GM12864 (cell line): Measurements from ENCODE around the gene NELL2.

Experiments used
- DNase-seq: peaks from one replicate; pipeline ENCODE4 v3.0.0-alpha.2; 2011; ENCODE audit warnings: low read depth
- H3K4me3 ChIP-seq: 2 replicates; pipeline ENCODE4 v1.5.1; 2011; ENCODE audit warnings: mild to moderate bottlenecking, low read depth, low read length, control low read depth
- TF ChIP-seq, protein P1 (sequence below): IDR thresholded peaks from 2 replicates; pipeline ENCODE4 v1.5.1; 2011; ENCODE audit warnings: low read depth, mild to moderate bottlenecking, moderate library complexity, low read length, control low read depth, inconsistent platforms; ENCODE audit errors: missing control alignments

NELL2 gene

DNA sequence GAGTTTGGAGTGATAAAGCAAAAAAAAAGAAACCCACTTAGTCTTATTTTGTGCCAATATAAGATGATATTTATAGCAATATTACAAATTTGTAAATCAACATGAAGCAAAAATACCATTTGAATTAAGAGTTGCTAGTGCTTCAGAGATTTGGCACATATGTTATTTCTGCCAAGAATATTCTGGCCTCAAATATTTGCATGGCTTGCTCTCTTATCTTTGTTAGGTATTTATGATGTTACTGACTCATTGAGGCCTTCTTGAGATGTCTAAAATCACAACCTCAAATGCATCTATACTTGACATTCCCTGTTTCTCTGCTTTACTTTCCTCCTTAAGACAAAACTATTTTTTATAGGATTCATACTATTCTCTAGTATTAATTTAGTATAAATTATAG is 301.5 kb downstream of the NELL2 start:
- TF ChIP-seq, protein P1, sequence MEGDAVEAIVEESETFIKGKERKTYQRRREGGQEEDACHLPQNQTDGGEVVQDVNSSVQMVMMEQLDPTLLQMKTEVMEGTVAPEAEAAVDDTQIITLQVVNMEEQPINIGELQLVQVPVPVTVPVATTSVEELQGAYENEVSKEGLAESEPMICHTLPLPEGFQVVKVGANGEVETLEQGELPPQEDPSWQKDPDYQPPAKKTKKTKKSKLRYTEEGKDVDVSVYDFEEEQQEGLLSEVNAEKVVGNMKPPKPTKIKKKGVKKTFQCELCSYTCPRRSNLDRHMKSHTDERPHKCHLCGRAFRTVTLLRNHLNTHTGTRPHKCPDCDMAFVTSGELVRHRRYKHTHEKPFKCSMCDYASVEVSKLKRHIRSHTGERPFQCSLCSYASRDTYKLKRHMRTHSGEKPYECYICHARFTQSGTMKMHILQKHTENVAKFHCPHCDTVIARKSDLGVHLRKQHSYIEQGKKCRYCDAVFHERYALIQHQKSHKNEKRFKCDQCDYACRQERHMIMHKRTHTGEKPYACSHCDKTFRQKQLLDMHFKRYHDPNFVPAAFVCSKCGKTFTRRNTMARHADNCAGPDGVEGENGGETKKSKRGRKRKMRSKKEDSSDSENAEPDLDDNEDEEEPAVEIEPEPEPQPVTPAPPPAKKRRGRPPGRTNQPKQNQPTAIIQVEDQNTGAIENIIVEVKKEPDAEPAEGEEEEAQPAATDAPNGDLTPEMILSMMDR = no peak
- DNase-seq = no peak
- H3K4me3 ChIP-seq = no peak overlapping the region

DNA sequence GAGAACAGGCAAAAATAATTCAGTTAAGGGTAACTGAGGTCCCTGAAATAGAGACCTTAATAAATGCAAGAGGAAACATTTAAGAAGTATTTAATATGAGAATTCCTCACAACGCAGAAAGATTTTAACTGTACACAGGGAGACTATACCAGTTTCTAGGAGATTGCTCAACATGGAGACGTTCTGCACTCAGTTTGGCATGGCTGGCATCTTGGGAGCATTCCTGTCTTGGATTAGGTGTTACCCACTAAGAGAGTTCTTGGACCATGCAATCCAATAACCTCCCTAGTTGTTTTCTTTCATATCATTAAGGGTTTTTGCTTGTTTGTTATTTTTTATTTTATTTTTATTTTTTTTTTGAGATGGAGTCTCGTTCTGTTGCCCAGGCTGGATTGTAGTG is 302.4 kb downstream of the NELL2 start:
- H3K4me3 ChIP-seq = no peak overlapping the region
- TF ChIP-seq, protein P1 = no peak
- no peak for DNase-seq

DNA sequence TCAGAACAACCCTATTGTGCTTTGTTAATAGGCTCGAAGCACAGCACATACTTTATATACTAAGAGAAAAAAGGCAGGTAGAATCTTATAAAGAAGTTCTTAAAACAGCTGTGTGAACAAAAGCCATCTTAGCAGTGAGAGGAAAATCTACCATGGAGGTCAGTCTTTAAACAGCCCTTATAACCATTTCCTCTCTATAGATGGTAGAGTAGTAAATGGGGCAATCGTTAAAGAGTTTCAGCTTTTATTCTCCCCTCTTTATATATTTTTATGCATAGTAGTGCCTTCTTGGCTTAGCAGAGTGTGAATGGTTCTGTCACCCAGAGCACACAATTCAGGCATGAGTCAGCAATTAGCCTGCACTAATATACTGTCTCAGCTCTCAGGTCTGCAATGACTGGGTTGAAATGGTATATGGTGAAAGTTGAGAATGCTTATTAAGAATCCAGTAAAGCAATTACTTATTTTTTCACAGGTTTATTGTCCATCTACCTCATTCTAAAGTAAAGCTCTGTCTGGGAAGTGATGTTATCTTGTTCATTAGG is 305.0 kb downstream of the NELL2 start:
- no peak for DNase-seq
- TF ChIP-seq, protein P1 = no peak
- no peak overlapping the region for H3K4me3 ChIP-seq

DNA sequence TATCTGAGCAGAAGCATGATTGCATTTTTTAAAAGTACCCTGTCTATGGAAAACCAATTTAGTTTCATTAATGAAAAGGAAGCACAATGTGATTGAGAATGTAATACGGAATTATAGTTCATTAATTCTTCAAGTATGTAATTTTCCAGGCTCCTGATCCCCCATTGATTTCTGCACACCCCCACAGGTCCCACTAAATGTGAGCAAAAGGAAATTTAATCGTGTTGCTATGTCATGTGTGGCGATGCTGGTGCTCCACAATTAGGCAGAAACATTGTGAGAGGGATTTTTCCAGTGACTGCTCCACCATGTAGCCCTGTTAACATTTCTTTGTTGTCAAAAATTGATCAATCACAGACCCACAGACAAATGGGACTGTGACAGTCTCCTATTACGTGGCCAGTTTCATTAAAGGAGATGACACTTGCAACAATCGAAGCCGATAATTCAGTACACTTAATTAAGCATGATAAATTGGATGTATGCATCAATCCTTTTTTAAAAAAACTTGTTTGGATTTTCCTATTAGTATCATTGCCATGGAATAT is 306.0 kb downstream of the NELL2 start:
- TF ChIP-seq, protein P1 = no peak
- no peak overlapping the region for H3K4me3 ChIP-seq
- no peak for DNase-seq

DNA sequence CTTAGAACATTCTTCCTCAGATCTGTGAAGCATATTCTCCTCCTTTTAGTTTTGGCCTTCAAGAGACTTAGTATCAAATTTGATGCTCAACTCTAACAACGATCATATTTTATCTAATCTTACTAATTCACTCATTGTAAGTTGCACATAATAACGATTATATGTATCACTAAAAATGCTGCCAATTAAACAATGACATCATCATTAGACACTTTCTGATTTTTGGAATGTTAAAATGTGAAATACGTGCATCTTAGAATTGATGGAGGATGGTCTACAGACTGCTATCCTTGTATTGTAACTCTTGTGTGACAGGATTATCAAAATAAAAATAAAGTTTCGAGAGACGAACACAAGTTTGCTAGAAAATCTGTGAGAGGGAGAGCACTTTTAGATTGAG is 311.0 kb downstream of the NELL2 start:
- TF ChIP-seq, protein P1 = no peak
- DNase-seq = no peak
- no peak overlapping the region for H3K4me3 ChIP-seq

DNA sequence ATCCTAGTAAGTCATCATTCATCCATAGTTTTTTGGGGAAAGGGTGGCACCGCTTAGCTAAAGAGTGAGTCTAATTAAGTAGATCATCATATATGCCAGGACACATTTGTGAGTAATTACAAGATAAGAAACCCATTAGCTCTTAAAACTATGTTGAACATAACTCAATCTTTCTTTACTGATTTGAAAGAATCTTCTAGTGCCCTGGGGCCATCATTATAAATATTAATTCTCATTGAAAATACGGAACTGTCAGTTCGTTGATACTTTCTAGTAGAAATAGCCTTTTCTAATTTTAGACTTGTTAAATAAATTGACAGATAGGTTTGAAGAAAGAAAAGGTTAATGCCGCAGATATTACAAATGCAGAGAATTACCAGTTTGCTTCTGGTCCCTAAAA is 312.6 kb downstream of the NELL2 start:
- TF ChIP-seq, protein P1 = no peak
- H3K4me3 ChIP-seq = no peak overlapping the region
- no peak for DNase-seq
